ENCODE measurements around the gene AFAP1. TPM values are rescaled to one million over a fixed set of nuclear protein-coding genes. Genes with fewer than 3 reads are reported as not detected.

AFAP1 gene
- total RNA-seq, 2 donors from 2014 or later: 18.2 to 22.5 TPM

GRCh38 chr4:7756071-7756470 lies 183.6 kb downstream of the AFAP1 start:
- H3K9me3 ChIP-seq (ENCODE audit: control insufficient read depth, low read length): no peaks in the 10 kb centered on the region
- H3K36me3 Mint-ChIP-seq (ENCODE audit: low read depth): peaks cover 10% of the 10 kb centered on the region
- no peaks in the 10 kb centered on the region for H3K4me1 ChIP-seq (ENCODE audit: control insufficient read depth, insufficient read depth, low read length)
- H3K9me3 Mint-ChIP-seq: no peaks in the 10 kb centered on the region
- no peak overlapping the region for H3K4me3 ChIP-seq (ENCODE audit: low read length)
- H3K4me1 Mint-ChIP-seq: peaks cover 4% of the 10 kb centered on the region
- no peak overlapping the region for H3K9ac ChIP-seq (ENCODE audit: extremely low read depth, low read length, poor library complexity, severe bottlenecking)
- 93 to 97% methylated on average over 13 to 14 of the region's 14 CpGs for WGBS, 2 experiments (ENCODE audit: insufficient coverage in 1 of 2, insufficient read length in 1 of 2)
- H3K27me3 Mint-ChIP-seq (ENCODE audit: insufficient read depth): peaks cover 2% of the 10 kb centered on the region
- H3K27ac ChIP-seq (ENCODE audit: low read depth, low read length): no peak overlapping the region
- TF ChIP-seq, protein P1, sequence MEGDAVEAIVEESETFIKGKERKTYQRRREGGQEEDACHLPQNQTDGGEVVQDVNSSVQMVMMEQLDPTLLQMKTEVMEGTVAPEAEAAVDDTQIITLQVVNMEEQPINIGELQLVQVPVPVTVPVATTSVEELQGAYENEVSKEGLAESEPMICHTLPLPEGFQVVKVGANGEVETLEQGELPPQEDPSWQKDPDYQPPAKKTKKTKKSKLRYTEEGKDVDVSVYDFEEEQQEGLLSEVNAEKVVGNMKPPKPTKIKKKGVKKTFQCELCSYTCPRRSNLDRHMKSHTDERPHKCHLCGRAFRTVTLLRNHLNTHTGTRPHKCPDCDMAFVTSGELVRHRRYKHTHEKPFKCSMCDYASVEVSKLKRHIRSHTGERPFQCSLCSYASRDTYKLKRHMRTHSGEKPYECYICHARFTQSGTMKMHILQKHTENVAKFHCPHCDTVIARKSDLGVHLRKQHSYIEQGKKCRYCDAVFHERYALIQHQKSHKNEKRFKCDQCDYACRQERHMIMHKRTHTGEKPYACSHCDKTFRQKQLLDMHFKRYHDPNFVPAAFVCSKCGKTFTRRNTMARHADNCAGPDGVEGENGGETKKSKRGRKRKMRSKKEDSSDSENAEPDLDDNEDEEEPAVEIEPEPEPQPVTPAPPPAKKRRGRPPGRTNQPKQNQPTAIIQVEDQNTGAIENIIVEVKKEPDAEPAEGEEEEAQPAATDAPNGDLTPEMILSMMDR (conservative IDR thresholded peaks at IDR 0.05): no peak
- no peak overlapping the region for H3K27ac Mint-ChIP-seq
- no peak for DNase-seq
- H3K27me3 ChIP-seq (ENCODE audit: control insufficient read depth, insufficient read depth, low read length, poor library complexity, severe bottlenecking): no peaks in the 10 kb centered on the region
- H3K4me3 Mint-ChIP-seq: no peak overlapping the region
- H3K36me3 ChIP-seq (ENCODE audit: control insufficient read depth, insufficient read depth, low read length): peaks cover 21% of the 10 kb centered on the region

- peaks cover 10% of the 10 kb centered on the region for H3K36me3 Mint-ChIP-seq (ENCODE audit: low read depth)
- no peak overlapping the region for H3K27ac Mint-ChIP-seq
- TF ChIP-seq, protein P1 (conservative IDR thresholded peaks at IDR 0.05): no peak
- no peak overlapping the region for H3K4me3 Mint-ChIP-seq
- peaks cover 2% of the 10 kb centered on the region for H3K27me3 Mint-ChIP-seq (ENCODE audit: insufficient read depth)
- 90 to 94% methylated on average over 14 to 16 of the region's 16 CpGs for WGBS, 2 experiments (ENCODE audit: insufficient coverage in 1 of 2, insufficient read length in 1 of 2)
- no peak overlapping the region for H3K9ac ChIP-seq (ENCODE audit: extremely low read depth, low read length, poor library complexity, severe bottlenecking)
- H3K9me3 Mint-ChIP-seq: no peaks in the 10 kb centered on the region
- peaks cover 17% of the 10 kb centered on the region for H3K36me3 ChIP-seq (ENCODE audit: control insufficient read depth, insufficient read depth, low read length)
- DNase-seq: no peak
- no peaks in the 10 kb centered on the region for H3K4me1 ChIP-seq (ENCODE audit: control insufficient read depth, insufficient read depth, low read length)
- H3K27me3 ChIP-seq (ENCODE audit: control insufficient read depth, insufficient read depth, low read length, poor library complexity, severe bottlenecking): no peaks in the 10 kb centered on the region
- H3K4me3 ChIP-seq (ENCODE audit: low read length): no peak overlapping the region
- H3K27ac ChIP-seq (ENCODE audit: low read depth, low read length): no peak overlapping the region
- no peaks in the 10 kb centered on the region for H3K9me3 ChIP-seq (ENCODE audit: control insufficient read depth, low read length)
- H3K4me1 Mint-ChIP-seq: peaks cover 4% of the 10 kb centered on the region
These were observed 184.1 kb downstream of the AFAP1 start for GRCh38 chr4:7755561-7755960.

DNA sequence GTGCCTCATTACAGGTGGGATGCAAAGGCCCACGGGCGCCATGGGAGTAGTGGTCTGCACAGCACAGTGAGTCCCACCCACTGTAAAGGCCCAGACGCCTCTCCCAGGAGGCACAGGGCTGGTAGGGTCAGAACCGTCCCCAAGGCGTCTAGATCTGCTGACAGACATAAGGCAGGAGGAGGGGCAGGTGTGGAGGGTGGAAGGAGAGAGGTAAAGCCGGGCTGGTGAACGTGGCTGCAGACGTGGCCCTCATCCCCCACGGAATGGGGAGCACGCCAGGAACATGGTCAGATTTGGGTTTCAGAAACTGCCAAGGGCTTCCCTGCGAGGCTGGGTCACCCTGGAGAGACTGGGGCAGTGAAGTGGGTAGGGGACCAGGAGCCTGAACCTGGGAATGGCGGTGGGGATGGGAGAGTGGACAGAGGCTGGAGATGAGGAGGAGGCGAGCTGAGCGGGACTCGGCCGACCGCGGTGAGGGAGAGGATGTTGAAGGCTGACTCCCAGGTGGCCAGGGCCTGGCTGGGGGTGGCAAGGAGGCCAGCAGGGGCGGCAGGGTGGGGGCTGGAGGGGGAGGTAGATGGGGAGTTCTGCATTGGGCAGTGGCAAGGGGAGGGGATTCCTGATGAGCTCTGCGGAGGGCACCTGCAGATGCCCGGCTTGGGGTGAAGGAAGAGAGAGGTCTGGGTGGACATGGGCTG lies 184.9 kb downstream of the AFAP1 start:
- peaks cover 6% of the 10 kb centered on the region for H3K36me3 Mint-ChIP-seq (ENCODE audit: low read depth)
- no peaks in the 10 kb centered on the region for H3K27me3 ChIP-seq (ENCODE audit: control insufficient read depth, insufficient read depth, low read length, poor library complexity, severe bottlenecking)
- peaks cover 2% of the 10 kb centered on the region for H3K27me3 Mint-ChIP-seq (ENCODE audit: insufficient read depth)
- TF ChIP-seq, protein P1 (conservative IDR thresholded peaks at IDR 0.05): no peak
- H3K9me3 ChIP-seq (ENCODE audit: control insufficient read depth, low read length): no peaks in the 10 kb centered on the region
- H3K4me1 ChIP-seq (ENCODE audit: control insufficient read depth, insufficient read depth, low read length): no peaks in the 10 kb centered on the region
- no peak for DNase-seq
- no peaks in the 10 kb centered on the region for H3K9me3 Mint-ChIP-seq
- H3K4me1 Mint-ChIP-seq: peaks cover 6% of the 10 kb centered on the region
- no peak overlapping the region for H3K27ac Mint-ChIP-seq
- H3K4me3 Mint-ChIP-seq: no peak overlapping the region
- H3K9ac ChIP-seq (ENCODE audit: extremely low read depth, low read length, poor library complexity, severe bottlenecking): no peak overlapping the region
- H3K27ac ChIP-seq (ENCODE audit: low read depth, low read length): no peak overlapping the region
- no peak overlapping the region for H3K4me3 ChIP-seq (ENCODE audit: low read length)
- 90 to 98% methylated on average over 10 to 21 of the region's 21 CpGs for WGBS, 2 experiments (ENCODE audit: insufficient coverage in 1 of 2, insufficient read length in 1 of 2)
- H3K36me3 ChIP-seq (ENCODE audit: control insufficient read depth, insufficient read depth, low read length): peaks cover 8% of the 10 kb centered on the region
